Glomerular endothelial cell (primary cell): ENCODE results near the gene NACA. TPM values are rescaled to one million over a fixed set of nuclear protein-coding genes. Genes with fewer than 3 reads are reported as not detected.

Experiments
- DNase-seq: peaks from one replicate; pipeline ENCODE4 v3.0.0-alpha.2; 2011; ENCODE audit warnings: low read depth, low spot score; ENCODE audit errors: extremely low read depth
- total RNA-seq: library from RNA; depleted of rRNA; stranded (reverse); fragments of >200 nt; gene quantifications from 2 replicates; pipeline ENCODE4 v1.2.3, GENCODE V29; 2015

Gene NACA
- total RNA-seq, 1 donor from 2014 or later = 892 TPM

DNA sequence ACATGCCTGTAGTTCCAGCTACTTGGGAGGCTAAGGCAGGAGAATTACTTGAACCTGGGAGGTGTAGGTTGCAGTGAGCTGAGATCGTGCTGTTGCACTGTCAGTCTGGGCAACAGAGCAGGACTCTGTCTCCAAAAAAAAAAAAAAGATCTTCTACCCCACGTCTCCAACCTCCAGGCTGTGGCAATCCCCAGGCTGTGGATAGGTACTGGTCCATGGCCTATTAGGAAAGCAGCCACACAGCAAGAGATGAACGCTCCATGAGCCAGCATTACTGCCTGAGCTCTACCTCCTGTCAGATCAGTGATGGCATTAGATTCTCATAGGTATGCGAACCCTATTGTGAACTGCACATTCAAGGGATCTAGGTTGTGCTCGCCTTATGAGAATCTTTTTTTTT, 30.9 kb downstream of the NACA start:
- DNase-seq = no peak

DNA sequence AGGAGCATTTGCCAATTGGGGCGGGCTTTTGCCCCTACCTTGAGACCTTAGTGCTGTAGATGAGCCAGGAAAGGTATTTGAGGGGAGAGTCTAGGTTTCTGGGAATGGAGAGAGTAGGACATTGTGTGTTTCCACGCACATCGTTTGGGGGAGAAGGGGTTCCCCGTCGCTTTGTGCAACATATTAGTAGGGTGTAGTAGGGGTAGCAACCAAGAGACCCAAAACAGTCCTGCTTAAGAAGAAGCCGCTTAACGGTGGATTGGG, 36.3 kb downstream of the NACA start:
- DNase-seq = no peak

DNA sequence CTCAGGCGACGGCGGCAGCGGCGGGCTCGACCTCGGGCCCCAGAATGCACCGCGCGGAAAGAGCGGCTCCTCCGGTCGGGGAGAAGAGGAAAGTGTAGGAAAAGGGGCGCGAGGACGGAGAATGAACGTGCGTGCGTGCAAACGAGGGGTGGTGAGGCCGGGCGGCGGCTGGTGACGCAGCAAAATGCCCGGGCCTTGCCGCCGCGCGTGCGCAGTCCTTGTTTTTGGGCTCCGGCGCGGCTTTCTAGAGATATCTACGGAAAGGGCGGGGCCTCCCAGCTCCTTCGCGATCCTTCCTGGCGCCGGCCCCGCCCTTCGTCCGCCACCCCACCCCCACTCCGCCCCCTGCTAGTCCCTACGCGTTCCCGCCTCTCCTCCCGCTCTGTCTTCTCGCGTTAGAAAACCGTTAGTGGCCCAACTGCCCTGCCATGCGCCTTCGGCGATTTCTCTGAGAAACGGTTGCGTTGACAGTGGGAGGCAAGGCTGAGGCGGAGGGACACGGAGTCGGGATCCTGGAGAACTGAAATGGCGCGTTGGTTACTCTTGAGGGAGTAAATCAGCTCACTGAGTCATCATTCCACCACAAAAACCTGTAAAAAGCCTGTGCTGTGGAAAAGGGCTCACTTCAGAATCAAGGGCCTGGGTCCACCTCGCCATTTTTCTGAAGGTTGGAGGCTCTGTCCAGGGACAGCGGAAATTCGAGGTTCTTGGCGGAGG, 36.8 kb downstream of the NACA start, which contains the start of gene PTGES3:
Gene PTGES3 (minus strand): TSS at position 156 of the 717 bp plus-strand sequence. CDS start 285 bp downstream, outside the sequence.
- DNase-seq = peak; percentile 87

DNA sequence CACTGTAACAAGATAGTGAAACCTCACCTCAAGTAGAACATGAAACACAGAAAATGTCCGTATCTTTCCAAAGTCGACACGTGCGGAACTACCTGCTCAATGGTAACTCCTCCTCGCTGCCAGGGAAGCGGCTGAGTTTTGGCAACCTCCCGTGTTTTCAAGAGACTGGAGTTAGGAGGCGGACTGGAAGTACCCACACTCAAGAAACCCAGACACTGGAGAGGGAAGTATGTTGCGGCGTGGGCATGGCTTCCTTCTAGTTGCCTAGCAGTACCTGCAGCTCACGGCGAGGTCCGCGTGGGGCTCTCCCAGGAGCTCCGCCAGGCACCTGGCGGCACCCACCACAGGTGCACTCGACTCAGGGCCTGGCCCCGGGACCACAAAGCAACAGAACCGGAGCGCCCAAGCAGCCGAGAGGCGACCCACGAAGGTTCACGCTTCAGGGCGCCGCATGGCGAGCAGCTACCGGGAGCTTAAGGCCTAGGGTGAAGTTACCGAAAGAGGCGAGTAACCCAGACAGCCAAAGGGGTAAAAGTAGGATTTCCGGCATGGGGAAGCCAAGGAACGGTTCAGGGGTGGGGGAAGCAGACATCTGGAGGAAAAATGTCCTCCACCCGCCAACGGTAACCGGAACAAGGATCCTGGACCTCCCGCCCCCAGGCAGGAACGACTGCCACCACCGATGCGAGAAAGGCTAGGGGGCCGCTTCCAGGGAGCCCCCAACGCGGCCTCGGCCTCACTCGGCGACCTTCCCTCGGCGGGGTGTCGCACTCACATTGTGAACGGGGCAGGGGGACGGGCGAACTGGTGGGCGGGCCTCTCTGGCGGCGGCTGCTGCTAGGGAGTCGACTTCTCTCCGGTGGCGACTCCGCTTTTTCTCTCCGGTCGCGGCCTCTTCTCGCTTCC, 37.6 kb downstream of the NACA start:
- no peak for DNase-seq

DNA sequence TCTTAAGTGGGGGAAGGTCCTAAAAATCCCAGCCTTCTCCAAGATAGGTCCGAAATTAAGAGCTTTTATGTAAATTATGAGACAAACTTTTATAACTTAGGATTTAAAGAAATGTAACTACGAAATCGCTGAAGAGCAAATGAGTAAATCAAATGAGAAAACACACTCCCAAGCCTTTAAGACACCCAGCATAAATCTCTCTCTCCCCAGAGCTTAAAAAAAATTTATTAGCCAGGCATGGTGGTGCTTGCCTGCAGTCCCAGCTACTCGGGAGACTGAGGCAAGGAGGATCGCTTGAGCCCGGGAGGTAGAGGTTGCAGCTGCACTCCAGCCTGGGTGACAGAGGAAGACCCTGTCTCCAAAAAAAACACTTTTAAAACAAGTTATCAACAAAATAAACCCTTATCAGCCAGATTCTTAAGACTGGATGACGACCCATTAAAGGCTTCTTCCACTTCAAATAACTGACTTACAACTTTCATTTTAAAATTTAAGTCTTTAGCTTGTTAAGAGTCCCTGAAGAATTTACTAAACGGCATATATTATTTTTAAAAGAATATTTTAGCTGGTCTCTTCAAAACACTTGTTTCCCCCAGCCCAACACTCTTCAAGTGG, 40.2 kb downstream of the NACA start:
- no peak for DNase-seq

DNA sequence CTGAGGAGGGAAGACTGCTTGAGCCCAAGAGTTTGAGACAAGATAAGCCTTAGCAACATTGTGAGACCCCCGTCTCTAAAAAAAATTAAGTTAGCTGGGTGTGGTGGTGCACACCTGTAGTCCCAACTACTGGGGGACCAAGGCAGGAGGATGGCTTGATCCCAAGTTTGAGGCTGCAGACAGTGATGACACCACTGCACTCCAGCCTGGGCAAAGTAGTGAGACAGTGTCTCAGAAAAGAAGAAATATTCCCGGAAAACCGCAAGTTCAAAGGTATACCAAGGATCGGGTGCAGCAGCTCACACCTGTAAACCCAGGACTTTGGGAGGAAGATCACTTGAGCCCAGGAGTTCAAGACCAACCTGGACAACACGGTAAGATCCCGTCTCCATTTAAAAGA, 42.8 kb downstream of the NACA start:
- DNase-seq = no peak

DNA sequence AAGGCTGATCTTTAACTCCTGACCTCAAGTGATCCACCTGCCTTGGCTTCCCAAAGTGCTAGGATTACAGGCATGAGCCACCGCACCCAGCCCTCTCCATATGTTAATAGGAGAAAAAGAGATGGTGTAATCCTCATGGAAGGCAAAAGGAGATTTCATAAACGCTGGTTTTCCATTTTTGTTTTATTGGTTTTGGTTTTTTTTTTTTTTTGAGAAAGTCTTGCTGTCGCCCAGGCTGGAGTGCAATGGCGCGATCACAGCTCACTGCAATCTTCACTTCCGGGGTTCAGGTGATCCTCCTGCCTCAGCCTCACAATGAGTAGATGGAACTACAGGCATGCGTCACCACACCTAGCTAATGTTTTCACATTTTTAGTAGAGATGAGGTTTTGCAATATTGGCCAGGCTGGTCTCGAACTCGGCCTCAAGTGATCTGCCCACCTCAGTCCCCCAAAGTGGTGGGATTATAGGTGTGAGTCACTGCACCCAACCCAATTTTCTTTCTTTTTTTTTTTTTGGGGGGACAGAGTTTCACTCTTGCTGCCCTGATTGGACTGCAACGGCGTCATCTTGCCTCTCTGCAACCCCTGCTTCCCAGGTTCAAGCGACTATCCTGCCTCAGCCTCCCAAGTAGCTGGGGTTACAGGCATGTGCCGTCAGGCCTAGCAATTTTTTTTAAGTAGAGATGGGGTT, 45.1 kb downstream of the NACA start:
- no peak for DNase-seq

DNA sequence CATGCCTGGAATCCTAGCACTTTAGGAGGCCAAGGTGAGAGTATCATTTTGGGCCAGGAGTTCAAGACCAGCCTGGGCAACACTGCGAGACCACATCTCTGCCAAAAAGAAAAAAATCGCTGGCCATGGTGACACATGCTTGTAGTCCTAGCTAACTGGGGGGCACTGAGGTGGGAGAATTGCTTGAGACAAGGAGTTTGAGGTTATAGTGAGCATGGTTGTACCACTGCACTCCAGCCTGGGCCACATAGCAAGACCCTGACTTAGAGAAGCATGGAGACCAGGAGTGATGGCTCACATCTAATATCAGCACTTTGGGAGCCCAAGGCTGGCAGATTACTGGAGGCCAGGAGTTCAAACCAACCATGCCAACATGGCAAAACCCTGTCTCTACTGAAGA, 46.2 kb downstream of the NACA start:
- DNase-seq = no peak

DNA sequence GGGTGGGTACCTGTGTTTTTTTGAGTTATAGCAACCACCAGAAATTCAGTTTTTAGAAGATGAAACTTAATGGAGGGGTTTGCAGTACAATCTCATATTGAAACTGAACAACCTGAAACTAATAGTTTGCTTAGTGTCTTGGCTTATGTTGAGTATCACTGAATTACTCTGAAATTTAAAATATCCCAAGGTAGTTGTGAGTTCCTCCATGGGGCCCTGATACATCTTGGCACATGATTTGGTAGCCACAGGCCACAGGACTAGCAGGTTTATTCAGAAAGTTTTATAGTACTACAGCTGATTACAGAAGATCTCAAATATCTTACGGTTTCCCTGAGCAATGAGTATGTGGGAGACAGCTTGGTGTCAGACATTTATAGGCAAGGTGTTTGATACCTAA, 47.4 kb downstream of the NACA start:
- no peak for DNase-seq

DNA sequence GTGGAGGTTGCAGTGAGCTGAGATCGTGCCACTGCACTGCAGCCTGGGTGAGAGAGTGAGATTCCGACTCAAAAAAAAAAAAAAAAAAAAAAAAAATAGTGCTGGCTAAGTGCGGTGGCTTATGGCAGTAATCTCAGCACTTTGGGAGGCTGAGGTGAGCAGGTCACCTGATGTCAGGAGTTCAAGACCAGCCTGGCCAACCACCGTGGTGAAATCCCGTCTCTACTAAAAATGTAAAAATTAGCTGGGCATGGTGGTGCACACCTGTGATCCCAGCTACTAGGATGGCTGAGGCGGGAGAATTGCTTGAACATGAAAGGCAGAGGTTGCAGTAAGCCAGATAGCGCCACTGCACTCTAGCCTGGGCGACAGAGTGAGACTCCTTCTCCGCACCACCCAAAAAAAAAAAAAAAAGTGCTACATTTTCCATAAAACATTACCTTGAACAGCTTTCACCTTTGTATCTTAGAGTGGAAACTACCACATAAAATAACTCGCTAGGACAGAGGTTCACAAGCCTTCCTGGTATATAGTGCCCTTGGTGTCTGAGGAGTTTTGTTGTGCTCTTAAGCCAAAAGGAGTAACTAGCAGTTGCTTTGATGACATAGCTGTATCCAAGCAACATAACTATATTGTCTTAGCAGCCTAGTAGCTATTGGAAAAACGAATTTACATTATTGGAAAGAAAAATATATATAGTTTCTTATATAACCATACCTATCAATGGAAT, 48.1 kb downstream of the NACA start:
- no peak for DNase-seq

DNA sequence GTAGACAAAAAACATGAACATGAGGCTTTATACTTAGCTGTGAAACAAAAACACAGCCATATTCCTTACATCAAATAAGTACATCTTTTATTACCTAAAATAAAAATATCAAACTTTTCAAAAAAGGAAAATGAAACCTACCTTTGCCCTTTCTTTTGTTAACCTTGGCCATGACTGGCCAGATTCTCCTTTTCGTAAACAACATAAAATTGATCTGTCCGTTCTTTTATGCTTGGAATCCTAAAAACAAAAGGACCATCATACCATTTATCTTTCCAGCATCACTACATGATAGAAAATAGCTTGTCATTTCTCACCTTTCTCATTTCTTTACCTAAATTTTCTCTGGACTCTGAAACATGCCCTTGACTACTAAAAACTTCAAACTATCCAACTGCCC, 53.5 kb downstream of the NACA start:
- no peak for DNase-seq

DNA sequence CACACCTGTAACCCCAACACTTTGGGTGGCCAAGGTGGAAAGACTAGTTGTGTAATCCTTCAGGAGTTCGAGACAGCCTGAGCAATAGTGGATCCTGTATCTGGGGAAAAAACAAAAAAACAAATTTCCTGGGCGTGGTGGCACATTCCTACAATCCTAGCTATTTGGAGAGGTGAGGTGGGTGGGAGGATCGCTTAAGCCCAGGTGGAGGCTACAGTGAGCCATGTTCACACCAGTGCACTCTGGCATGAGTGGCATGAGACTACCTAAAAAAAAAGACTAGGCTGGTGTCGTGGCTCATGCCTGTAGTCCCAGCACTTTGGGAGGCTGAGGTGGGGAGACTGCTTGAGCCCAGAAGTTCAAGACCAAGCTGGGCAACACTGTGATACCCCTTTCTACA, 54.3 kb downstream of the NACA start:
- DNase-seq = no peak

DNA sequence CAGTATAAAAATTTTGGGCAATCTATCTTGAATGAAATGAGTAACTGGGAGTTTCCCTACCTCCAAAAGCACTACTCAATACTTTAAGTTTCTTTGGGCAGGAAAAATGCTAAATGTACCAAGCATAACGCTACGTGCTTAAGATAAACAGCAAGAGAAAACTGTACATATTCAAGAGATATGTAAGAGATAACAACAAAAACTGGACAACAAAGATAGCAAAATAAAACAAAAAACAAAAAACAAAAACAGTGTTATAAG, 57.0 kb downstream of the NACA start:
- DNase-seq = no peak

Other genes starting within 250 kb of the NACA start
- gene GLS2, start 237.1 kb downstream of the NACA start, total RNA-seq = 0.58 TPM in 1 of 2 replicates, not detected in the other
- gene RBMS2, start 203.5 kb downstream of the NACA start, total RNA-seq = 56.5 and 75.8 TPM in 2 replicates
- 61.5 and 112 TPM in 2 replicates for gene BAZ2A, start 95.0 kb downstream of the NACA start, total RNA-seq
- gene ATP5F1B, start 79.3 kb downstream of the NACA start, total RNA-seq = 415 and 515 TPM in 2 replicates
- gene PTGES3, start 37.0 kb downstream of the NACA start, total RNA-seq = 110 and 111 TPM in 2 replicates
- 1.5 and 4.0 TPM in 2 replicates for gene PRIM1, start 27.0 kb upstream of the NACA start, total RNA-seq
- gene HSD17B6, start 38.0 kb upstream of the NACA start, total RNA-seq = not detected in 2 replicates
- not detected in 2 replicates for gene SDR9C7, start 209.1 kb upstream of the NACA start, total RNA-seq
- 0.05 TPM in 1 of 2 replicates, not detected in the other for gene RDH16, start 232.3 kb upstream of the NACA start, total RNA-seq